Adipocyte (in vitro differentiated cells): ENCODE results near the gene KLHL13.
"Not testable (repeated sequence)": the region's sequence is repeated elsewhere in the genome, so short reads cannot be mapped to it uniquely, and the experiment has no call there.

Experiments
- DNase-seq: peaks from one replicate; pipeline ENCODE4 v3.0.0-alpha.2; 2015; ENCODE audit warnings: low read depth
- H3K27me3 ChIP-seq: replicated peaks from 2 replicates; pipeline ENCODE4 v1.7.0; 2013; ENCODE audit warnings: mild to moderate bottlenecking, low read length, moderate library complexity; ENCODE audit not compliant: control insufficient read depth, insufficient read depth
- H3K36me3 ChIP-seq: 2 replicates; pipeline ENCODE4 v1.7.0; 2013; ENCODE audit warnings: low read length, mild to moderate bottlenecking, moderate library complexity; ENCODE audit not compliant: control insufficient read depth, insufficient read depth, severe bottlenecking
- H3K4me1 ChIP-seq: 2 replicates; pipeline ENCODE4 v1.7.0; 2013; ENCODE audit warnings: mild to moderate bottlenecking, low read length, moderate library complexity; ENCODE audit not compliant: control insufficient read depth, insufficient read depth
- H3K4me3 ChIP-seq: 2 replicates; pipeline ENCODE4 v1.7.0; 2013; ENCODE audit warnings: mild to moderate bottlenecking, low read length, moderate library complexity
- H3K9ac ChIP-seq: 2 replicates; pipeline ENCODE4 v1.7.0; 2013; ENCODE audit warnings: mild to moderate bottlenecking, low read length, moderate library complexity
- H3K9me3 ChIP-seq: 2 replicates; pipeline ENCODE4 v1.7.0; 2013; ENCODE audit warnings: mild to moderate bottlenecking, low read length, moderate library complexity; ENCODE audit not compliant: control insufficient read depth

KLHL13 gene

GRCh38 chrX:118129681-118130080, 13.1 kb upstream of the KLHL13 start:
- Histone ChIP-seq H3K36me3 (no peaks in the 10 kb centered on the region), H3K4me1 (no peaks in the 10 kb centered on the region), H3K4me3 (no peak overlapping the region), H3K9ac (no peak overlapping the region), H3K9me3 (no peaks in the 10 kb centered on the region), H3K27me3 (peaks cover 7% of the 10 kb centered on the region)
- peak; percentile 7 for DNase-seq

- no peaks in the 10 kb centered on the region for H3K9me3 ChIP-seq
- H3K9ac ChIP-seq: no peak overlapping the region
- no peak overlapping the region for H3K4me3 ChIP-seq
- H3K4me1 ChIP-seq: no peaks in the 10 kb centered on the region
- peaks cover 7% of the 10 kb centered on the region for H3K27me3 ChIP-seq
- DNase-seq: no peak
- no peaks in the 10 kb centered on the region for H3K36me3 ChIP-seq
Observed at GRCh38 chrX:118128724-118129123, 12.1 kb upstream of the KLHL13 start.

GRCh38 chrX:118126286-118126685, 9.7 kb upstream of the KLHL13 start:
- Histone ChIP-seq H3K4me1 (no peaks in the 10 kb centered on the region), H3K36me3 (no peaks in the 10 kb centered on the region), H3K9me3 (no peaks in the 10 kb centered on the region), H3K4me3 (no peak overlapping the region), H3K27me3 (no peaks in the 10 kb centered on the region), H3K9ac (no peak overlapping the region)
- no peak for DNase-seq

GRCh38 chrX:118124243-118124642, 7.6 kb upstream of the KLHL13 start:
- not testable (repeated sequence) for H3K36me3 ChIP-seq, H3K9me3 ChIP-seq, H3K4me3 ChIP-seq, H3K4me1 ChIP-seq, H3K27me3 ChIP-seq, H3K9ac ChIP-seq, DNase-seq

GRCh38 chrX:118117741-118118140, 1.1 kb upstream of the KLHL13 start:
- peak; percentile 0 for DNase-seq
- no peaks in the 10 kb centered on the region for H3K9me3 ChIP-seq
- no peak overlapping the region for H3K4me3 ChIP-seq
- peaks cover 12% of the 10 kb centered on the region for H3K27me3 ChIP-seq
- no peaks in the 10 kb centered on the region for H3K4me1 ChIP-seq
- H3K36me3 ChIP-seq: no peaks in the 10 kb centered on the region
- no peak overlapping the region for H3K9ac ChIP-seq

- peak overlapping the region; percentile 80 for H3K4me3 ChIP-seq
- DNase-seq: peak; percentile 17
- peak overlapping the region; percentile 62 for H3K9ac ChIP-seq
- peaks cover 12% of the 10 kb centered on the region for H3K27me3 ChIP-seq
- H3K9me3 ChIP-seq: no peaks in the 10 kb centered on the region
- H3K36me3 ChIP-seq: no peaks in the 10 kb centered on the region
- no peaks in the 10 kb centered on the region for H3K4me1 ChIP-seq
Observed at GRCh38 chrX:118115953-118116712, 477 bp downstream of the KLHL13 start.

- no peaks in the 10 kb centered on the region for H3K9me3 ChIP-seq
- no peaks in the 10 kb centered on the region for H3K36me3 ChIP-seq
- no peak overlapping the region for H3K4me3 ChIP-seq
- peaks cover 12% of the 10 kb centered on the region for H3K27me3 ChIP-seq
- DNase-seq: no peak
- no peaks in the 10 kb centered on the region for H3K4me1 ChIP-seq
- no peak overlapping the region for H3K9ac ChIP-seq
Observed at GRCh38 chrX:118114971-118115370, 1.6 kb downstream of the KLHL13 start.

- no peak for DNase-seq
- Histone ChIP-seq H3K4me1 (no peaks in the 10 kb centered on the region), H3K9me3 (no peaks in the 10 kb centered on the region), H3K9ac (no peak overlapping the region), H3K27me3 (no peaks in the 10 kb centered on the region), H3K36me3 (no peaks in the 10 kb centered on the region), H3K4me3 (no peak overlapping the region)
Observed at GRCh38 chrX:118109065-118109464, 7.5 kb downstream of the KLHL13 start.

GRCh38 chrX:118108304-118108703, 8.3 kb downstream of the KLHL13 start:
- Histone ChIP-seq H3K9ac (no peak overlapping the region), H3K4me1 (no peaks in the 10 kb centered on the region)

GRCh38 chrX:118100091-118100490, 16.5 kb downstream of the KLHL13 start:
- Histone ChIP-seq H3K36me3 (no peaks in the 10 kb centered on the region), H3K27me3 (no peaks in the 10 kb centered on the region), H3K9me3 (no peaks in the 10 kb centered on the region), H3K4me1 (no peaks in the 10 kb centered on the region), H3K4me3 (no peak overlapping the region), H3K9ac (no peak overlapping the region)
- DNase-seq: no peak

More at GRCh38 chrX:118108304-118108703, 8.3 kb downstream of the KLHL13 start:
- Histone ChIP-seq H3K4me3 (no peak overlapping the region), H3K36me3 (no peaks in the 10 kb centered on the region), H3K27me3 (no peaks in the 10 kb centered on the region), H3K9me3 (no peaks in the 10 kb centered on the region)
- peak; percentile 40 for DNase-seq

- Histone ChIP-seq H3K27me3 (no peaks in the 10 kb centered on the region), H3K36me3 (no peaks in the 10 kb centered on the region), H3K4me3 (no peak overlapping the region), H3K9ac (no peak overlapping the region), H3K9me3 (peaks cover 5% of the 10 kb centered on the region), H3K4me1 (no peaks in the 10 kb centered on the region)
- DNase-seq: no peak
Observed at GRCh38 chrX:118088084-118088483, 28.5 kb downstream of the KLHL13 start.

- Histone ChIP-seq H3K27me3 (no peaks in the 10 kb centered on the region), H3K4me1 (no peaks in the 10 kb centered on the region), H3K9me3 (no peaks in the 10 kb centered on the region), H3K36me3 (no peaks in the 10 kb centered on the region), H3K4me3 (no peak overlapping the region), H3K9ac (no peak overlapping the region)
- DNase-seq: no peak
Observed at GRCh38 chrX:118074196-118074595, 42.4 kb downstream of the KLHL13 start.
